HCT116 (cell line): ENCODE results near the gene CCBE1. TPM values are rescaled to one million over a fixed set of nuclear protein-coding genes. Genes with fewer than 3 reads are reported as not detected.

ENCODE experiments used
- ATAC-seq: fragments of 200-7000 bp; cut with Tn5 transposase; 2 replicates; pipeline ENCODE4 v1.9.1; 2020; ENCODE audit warnings: mild to moderate bottlenecking, moderate library complexity
- BruUV-seq: library from RNA; stranded (reverse); fragments of 400-500 nt; replicated peaks from 2 replicates; lab custom pipeline; 2021; lab: Mats Ljungman, UMichigan
- CTCF ChIA-PET: fragments of 300-600 bp; sonication (Branson Sonifier 250); formaldehyde crosslinking; loops from one replicate; lab custom pipeline; 2021; ENCODE audit warnings: antibody characterized with exemption; lab: Charles Lee
- POLR2A ChIA-PET: fragments of 300-600, 350-600 bp; sonication (Branson Sonifier 250); formaldehyde crosslinking; loops from one replicate; lab custom pipeline; 2021; ENCODE audit warnings: antibody characterized with exemption; lab: Charles Lee
- RAD21 ChIA-PET, 2 experiments: fragments of 300-600 bp; sonication (Branson Sonifier 250); formaldehyde crosslinking; loops; one replicate each; lab custom pipeline; 2023; ENCODE audit warnings: low total read pairs in 2 of 2; ENCODE audit not compliant: uncharacterized antibody in 2 of 2, unreplicated experiment in 2 of 2, low non-redundant PET in 1 of 2; lab: Charles Lee
- DNase-seq: peaks from one replicate; pipeline ENCODE4 v3.0.0-alpha.2; 2010; ENCODE audit warnings: low read depth, low spot score
- H2AFZ ChIP-seq: fragments of 200-600 bp; shearing (Covaris generic), sonication (generic); 2 replicates; pipeline ENCODE4 v1.6.1; 2017; ENCODE audit warnings: low read depth, mixed run types, mixed read lengths, antibody characterized with exemption, low read length; ENCODE audit not compliant: poor library complexity, severe bottlenecking
- H3K27ac ChIP-seq: 2 replicates; pipeline ENCODE4 v1.5.1; 2012; ENCODE audit warnings: low read depth, low read length
- H3K27me3 ChIP-seq: fragments of 200-600 bp; sonication (generic); 2 replicates; pipeline ENCODE4 v1.6.1; 2016; ENCODE audit warnings: mixed run types, low read length, mixed read lengths; ENCODE audit not compliant: insufficient read depth
- H3K36me3 ChIP-seq, 2 experiments: fragments of 200-500 bp in 1 of 2; fragments of 200-600 bp in 1 of 2; sonication (Bioruptor generic) in 1 of 2; sonication (generic) in 1 of 2; 2 replicates each; pipeline versions ENCODE4 v1.5.1 to v1.6.1; 2014 to 2016; ENCODE audit warnings: low read length in 2 of 2, inconsistent platforms in 1 of 2, mixed read lengths in 1 of 2, mixed run types in 1 of 2; ENCODE audit not compliant: insufficient read depth in 2 of 2, control insufficient read depth in 1 of 2
- H3K4me1 ChIP-seq, 2 experiments: fragments of 200-600 bp in 1 of 2; sonication (generic) in 1 of 2; 2 replicates each; pipeline versions ENCODE4 v1.5.1 to v1.6.1; 2012 to 2017; ENCODE audit warnings: low read length in 2 of 2, inconsistent platforms in 1 of 2, mild to moderate bottlenecking in 1 of 2, mixed read lengths in 1 of 2, mixed run types in 1 of 2, moderate library complexity in 1 of 2; ENCODE audit not compliant: insufficient read depth in 2 of 2, control insufficient read depth in 1 of 2
- H3K4me2 ChIP-seq: fragments of 200-600 bp; sonication (generic); 2 replicates; pipeline ENCODE4 v1.6.1; 2017; ENCODE audit warnings: mixed run types, low read length, mixed read lengths
- H3K4me3 ChIP-seq, 2 experiments: fragments of 200-600 bp in 1 of 2; sonication (generic) in 1 of 2; replicated peaks in 1 of 2; 2 replicates each; pipeline ENCODE4 v1.5.1; 2011 to 2016; ENCODE audit warnings: low read length in 2 of 2, control low read depth in 1 of 2, low read depth in 1 of 2, mild to moderate bottlenecking in 1 of 2, mixed read lengths in 1 of 2, mixed run types in 1 of 2
- H3K79me2 ChIP-seq: fragments of 200-600 bp; sonication (generic); 2 replicates; pipeline ENCODE4 v1.6.1; 2017; ENCODE audit warnings: mild to moderate bottlenecking, mixed run types, low read length, moderate library complexity, mixed read lengths; ENCODE audit not compliant: insufficient read depth
- H3K9ac ChIP-seq: fragments of 200-600 bp; sonication (generic); 2 replicates; pipeline ENCODE4 v1.6.1; 2016; ENCODE audit warnings: low read length, mixed read lengths
- H3K9me2 ChIP-seq: fragments of 200-600 bp; sonication (generic), shearing (Covaris generic); 2 replicates; pipeline ENCODE4 v1.6.1; 2017; ENCODE audit warnings: mixed run types, mild to moderate bottlenecking, moderate library complexity; ENCODE audit not compliant: insufficient read depth
- H3K9me3 ChIP-seq, 2 experiments: fragments of 200-500 bp in 1 of 2; fragments of 200-600 bp in 1 of 2; sonication (Bioruptor generic) in 1 of 2; sonication (generic) in 1 of 2; 2 replicates each; pipeline ENCODE4 v1.6.1; 2014 to 2017; ENCODE audit warnings: low read length in 2 of 2, mixed read lengths in 2 of 2, inconsistent platforms in 1 of 2, low read depth in 1 of 2, mild to moderate bottlenecking in 1 of 2, mixed run types in 1 of 2, moderate library complexity in 1 of 2; ENCODE audit not compliant: control insufficient read depth in 1 of 2, insufficient read depth in 1 of 2
- H4K20me1 ChIP-seq: fragments of 200-600 bp; sonication (generic), shearing (Covaris generic); 2 replicates; pipeline ENCODE4 v1.6.1; 2017; ENCODE audit warnings: mixed run types, mild to moderate bottlenecking, moderate library complexity; ENCODE audit not compliant: insufficient read depth
- CBX3 ChIP-seq: IDR thresholded peaks from 2 replicates; pipeline ENCODE4 v1.6.1; 2012; ENCODE audit warnings: low read depth
- CEBPB ChIP-seq: IDR thresholded peaks from 2 replicates; pipeline ENCODE4 v1.6.1; 2012; ENCODE audit warnings: low read depth
- EGR1 ChIP-seq: IDR thresholded peaks from 2 replicates; pipeline ENCODE4 v1.6.1; 2012; ENCODE audit warnings: low read depth
- ELF1 ChIP-seq: IDR thresholded peaks from 2 replicates; pipeline ENCODE4 v1.6.1; 2012; ENCODE audit warnings: low read depth, borderline replicate concordance
- EZH2 ChIP-seq: fragments of 200-600 bp; sonication (generic); IDR thresholded peaks from 2 replicates; pipeline ENCODE4 v1.6.1; 2017; ENCODE audit warnings: antibody characterized with exemption, mixed run types
- EZH2phosphoT487 ChIP-seq: fragments of 200-600 bp; IDR thresholded peaks from 2 replicates; pipeline ENCODE4 v1.6.1; 2018; ENCODE audit warnings: antibody characterized with exemption, borderline replicate concordance
- FOSL1 ChIP-seq: IDR thresholded peaks from 2 replicates; pipeline ENCODE4 v1.6.1; 2012; ENCODE audit warnings: low read depth
- JUND ChIP-seq: IDR thresholded peaks from 2 replicates; pipeline ENCODE4 v1.6.1; 2012
- POLR2A ChIP-seq: IDR thresholded peaks from 2 replicates; pipeline ENCODE4 v1.7.0; 2011; ENCODE audit warnings: borderline replicate concordance; ENCODE audit not compliant: insufficient read depth, insufficient read length; ENCODE audit errors: extremely low read depth
- POLR2AphosphoS5 ChIP-seq: IDR thresholded peaks from 2 replicates; pipeline ENCODE4 v1.6.1; 2011; ENCODE audit warnings: mild to moderate bottlenecking, low read depth, low read length, moderate library complexity
- SP1 ChIP-seq: IDR thresholded peaks from 2 replicates; pipeline ENCODE4 v1.6.1; 2012; ENCODE audit warnings: low read depth
- SRF ChIP-seq: IDR thresholded peaks from 2 replicates; pipeline ENCODE4 v1.6.1; 2012; ENCODE audit warnings: low read depth
- TCF7L2 ChIP-seq: IDR thresholded peaks from 2 replicates; pipeline ENCODE4 v1.7.0; 2011; ENCODE audit warnings: borderline replicate concordance, inconsistent platforms; ENCODE audit not compliant: insufficient read depth, insufficient read length; ENCODE audit errors: extremely low read depth
- ZFX ChIP-seq: fragments of 450-650 bp; IDR thresholded peaks from 2 replicates; pipeline ENCODE4 v1.6.1; 2017
- ZNF274 ChIP-seq: fragments of 200-500 bp; sonication (Bioruptor generic); IDR thresholded peaks from 2 replicates; pipeline ENCODE4 v1.6.1; 2014; ENCODE audit warnings: mild to moderate bottlenecking, low read depth, low read length, inconsistent platforms
- intact Hi-C: fragments of 100-400 bp; cut with micrococcal nuclease; formaldehyde crosslinking; loops from 2 replicates; pipeline ENCODE4 v1.10.0; 2022
- total RNA-seq: library from RNA; stranded (reverse); gene quantifications from one replicate; pipeline ENCODE4 v1.2.1, GENCODE V29; 2021; ENCODE audit not compliant: unreplicated experiment
- TF ChIP-seq, protein P1 (sequence below), 3 experiments: fragments of 200-600 bp in 1 of 3; sonication (generic) in 1 of 3; IDR thresholded peaks in 2 of 3; conservative IDR thresholded peaks in 1 of 3; 2 replicates each; pipeline ENCODE4 v1.5.1; 2012 to 2017; ENCODE audit warnings: low read depth in 2 of 3, low read length in 2 of 3, antibody characterized with exemption in 1 of 3, borderline replicate concordance in 1 of 3, control low read depth in 1 of 3, mild to moderate bottlenecking in 1 of 3, mixed read lengths in 1 of 3, mixed run types in 1 of 3, moderate library complexity in 1 of 3; ENCODE audit not compliant: insufficient read depth in 1 of 3
- TF ChIP-seq, protein P2 (sequence below): IDR thresholded peaks from 2 replicates; pipeline ENCODE4 v1.6.1; 2012
- TF ChIP-seq, protein P3 (sequence below): IDR thresholded peaks from 2 replicates; pipeline ENCODE4 v1.6.1; 2012; ENCODE audit warnings: low read depth
- TF ChIP-seq, protein P4 (sequence below): IDR thresholded peaks from 2 replicates; pipeline ENCODE4 v1.6.1; 2011; ENCODE audit warnings: mild to moderate bottlenecking, low read length, moderate library complexity; ENCODE audit not compliant: insufficient replicate concordance; ENCODE audit errors: extremely low read depth

Gene CCBE1
- total RNA-seq, 1 experiment from 2014 or later: 0.84 TPM

DNA sequence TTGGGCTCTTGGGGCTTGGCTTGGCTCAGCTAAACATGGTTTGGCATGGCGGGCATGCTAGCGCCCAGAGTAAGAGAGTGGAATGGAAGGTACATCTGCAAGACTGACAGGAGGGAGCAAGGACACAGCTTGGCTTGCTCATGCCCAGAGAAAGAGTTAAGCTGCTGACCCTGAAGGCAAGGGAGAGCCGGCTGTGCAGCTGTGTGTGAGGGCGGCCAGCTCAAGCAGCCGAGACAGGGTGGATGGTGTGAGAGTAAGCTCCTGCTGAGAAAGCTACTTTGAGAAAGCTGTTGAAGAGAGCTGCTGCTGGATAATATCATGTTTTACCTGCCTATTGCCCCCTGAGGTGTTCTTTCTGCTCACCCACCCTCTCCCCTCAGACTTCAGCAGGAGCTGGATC is 135.6 kb downstream of the CCBE1 start:
- TF ChIP-seq SRF (no peak), POLR2AphosphoS5 (no peak), TCF7L2 (no peak), CEBPB (no peak), EGR1 (no peak), ELF1 (no peak), EZH2 (no peak), POLR2A (no peak), SP1 (no peak), CBX3 (no peak), EZH2phosphoT487 (no peak), ZNF274 (no peak), ZFX (no peak), FOSL1 (no peak), JUND (no peak)
- TF ChIP-seq, protein P1, sequence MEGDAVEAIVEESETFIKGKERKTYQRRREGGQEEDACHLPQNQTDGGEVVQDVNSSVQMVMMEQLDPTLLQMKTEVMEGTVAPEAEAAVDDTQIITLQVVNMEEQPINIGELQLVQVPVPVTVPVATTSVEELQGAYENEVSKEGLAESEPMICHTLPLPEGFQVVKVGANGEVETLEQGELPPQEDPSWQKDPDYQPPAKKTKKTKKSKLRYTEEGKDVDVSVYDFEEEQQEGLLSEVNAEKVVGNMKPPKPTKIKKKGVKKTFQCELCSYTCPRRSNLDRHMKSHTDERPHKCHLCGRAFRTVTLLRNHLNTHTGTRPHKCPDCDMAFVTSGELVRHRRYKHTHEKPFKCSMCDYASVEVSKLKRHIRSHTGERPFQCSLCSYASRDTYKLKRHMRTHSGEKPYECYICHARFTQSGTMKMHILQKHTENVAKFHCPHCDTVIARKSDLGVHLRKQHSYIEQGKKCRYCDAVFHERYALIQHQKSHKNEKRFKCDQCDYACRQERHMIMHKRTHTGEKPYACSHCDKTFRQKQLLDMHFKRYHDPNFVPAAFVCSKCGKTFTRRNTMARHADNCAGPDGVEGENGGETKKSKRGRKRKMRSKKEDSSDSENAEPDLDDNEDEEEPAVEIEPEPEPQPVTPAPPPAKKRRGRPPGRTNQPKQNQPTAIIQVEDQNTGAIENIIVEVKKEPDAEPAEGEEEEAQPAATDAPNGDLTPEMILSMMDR (IDR thresholded peaks at IDR 0.05 in 2 of 3, conservative IDR thresholded peaks at IDR 0.05 in 1 of 3; ENCODE audit: borderline replicate concordance in 1 of 3, insufficient read depth in 1 of 3, low read depth in 2 of 3, low read length in 2 of 3): no peak
- TF ChIP-seq, protein P2, sequence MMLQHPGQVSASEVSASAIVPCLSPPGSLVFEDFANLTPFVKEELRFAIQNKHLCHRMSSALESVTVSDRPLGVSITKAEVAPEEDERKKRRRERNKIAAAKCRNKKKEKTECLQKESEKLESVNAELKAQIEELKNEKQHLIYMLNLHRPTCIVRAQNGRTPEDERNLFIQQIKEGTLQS: no peak
- TF ChIP-seq, protein P3, sequence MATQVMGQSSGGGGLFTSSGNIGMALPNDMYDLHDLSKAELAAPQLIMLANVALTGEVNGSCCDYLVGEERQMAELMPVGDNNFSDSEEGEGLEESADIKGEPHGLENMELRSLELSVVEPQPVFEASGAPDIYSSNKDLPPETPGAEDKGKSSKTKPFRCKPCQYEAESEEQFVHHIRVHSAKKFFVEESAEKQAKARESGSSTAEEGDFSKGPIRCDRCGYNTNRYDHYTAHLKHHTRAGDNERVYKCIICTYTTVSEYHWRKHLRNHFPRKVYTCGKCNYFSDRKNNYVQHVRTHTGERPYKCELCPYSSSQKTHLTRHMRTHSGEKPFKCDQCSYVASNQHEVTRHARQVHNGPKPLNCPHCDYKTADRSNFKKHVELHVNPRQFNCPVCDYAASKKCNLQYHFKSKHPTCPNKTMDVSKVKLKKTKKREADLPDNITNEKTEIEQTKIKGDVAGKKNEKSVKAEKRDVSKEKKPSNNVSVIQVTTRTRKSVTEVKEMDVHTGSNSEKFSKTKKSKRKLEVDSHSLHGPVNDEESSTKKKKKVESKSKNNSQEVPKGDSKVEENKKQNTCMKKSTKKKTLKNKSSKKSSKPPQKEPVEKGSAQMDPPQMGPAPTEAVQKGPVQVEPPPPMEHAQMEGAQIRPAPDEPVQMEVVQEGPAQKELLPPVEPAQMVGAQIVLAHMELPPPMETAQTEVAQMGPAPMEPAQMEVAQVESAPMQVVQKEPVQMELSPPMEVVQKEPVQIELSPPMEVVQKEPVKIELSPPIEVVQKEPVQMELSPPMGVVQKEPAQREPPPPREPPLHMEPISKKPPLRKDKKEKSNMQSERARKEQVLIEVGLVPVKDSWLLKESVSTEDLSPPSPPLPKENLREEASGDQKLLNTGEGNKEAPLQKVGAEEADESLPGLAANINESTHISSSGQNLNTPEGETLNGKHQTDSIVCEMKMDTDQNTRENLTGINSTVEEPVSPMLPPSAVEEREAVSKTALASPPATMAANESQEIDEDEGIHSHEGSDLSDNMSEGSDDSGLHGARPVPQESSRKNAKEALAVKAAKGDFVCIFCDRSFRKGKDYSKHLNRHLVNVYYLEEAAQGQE: no peak
- TF ChIP-seq, protein P4, sequence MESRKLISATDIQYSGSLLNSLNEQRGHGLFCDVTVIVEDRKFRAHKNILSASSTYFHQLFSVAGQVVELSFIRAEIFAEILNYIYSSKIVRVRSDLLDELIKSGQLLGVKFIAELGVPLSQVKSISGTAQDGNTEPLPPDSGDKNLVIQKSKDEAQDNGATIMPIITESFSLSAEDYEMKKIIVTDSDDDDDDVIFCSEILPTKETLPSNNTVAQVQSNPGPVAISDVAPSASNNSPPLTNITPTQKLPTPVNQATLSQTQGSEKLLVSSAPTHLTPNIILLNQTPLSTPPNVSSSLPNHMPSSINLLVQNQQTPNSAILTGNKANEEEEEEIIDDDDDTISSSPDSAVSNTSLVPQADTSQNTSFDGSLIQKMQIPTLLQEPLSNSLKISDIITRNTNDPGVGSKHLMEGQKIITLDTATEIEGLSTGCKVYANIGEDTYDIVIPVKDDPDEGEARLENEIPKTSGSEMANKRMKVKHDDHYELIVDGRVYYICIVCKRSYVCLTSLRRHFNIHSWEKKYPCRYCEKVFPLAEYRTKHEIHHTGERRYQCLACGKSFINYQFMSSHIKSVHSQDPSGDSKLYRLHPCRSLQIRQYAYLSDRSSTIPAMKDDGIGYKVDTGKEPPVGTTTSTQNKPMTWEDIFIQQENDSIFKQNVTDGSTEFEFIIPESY: no peak
- Histone ChIP-seq H3K79me2 (no peaks in the 10 kb centered on the region), H3K4me1 (no peaks in the 10 kb centered on the region), H3K9ac (no peak overlapping the region), H3K9me3 (no peaks in the 10 kb centered on the region), H3K4me2 (no peak overlapping the region), H3K27ac (no peak overlapping the region), H3K36me3 (no peaks in the 10 kb centered on the region), H4K20me1 (no peaks in the 10 kb centered on the region), H3K27me3 (peaks cover 8% of the 10 kb centered on the region; the same call in 1 of the 2 replicates), H2AFZ (no peak overlapping the region), H3K9me2 (no peaks in the 10 kb centered on the region), H3K4me3 (no peak overlapping the region)
- CTCF ChIA-PET: no interaction called here
- ATAC-seq (no peak), DNase-seq (no peak)
- POLR2A ChIA-PET: no interaction called here
- no TSS peak for BruUV-seq
- intact Hi-C loops: no loop called here
- RAD21 ChIA-PET: no interaction called here
